Osteoblast (primary cell): Measurements from ENCODE around the gene PADI3. TPM values are rescaled to one million over a fixed set of nuclear protein-coding genes. Genes with fewer than 3 reads are reported as not detected.

Experiments
- DNase-seq: peaks from one replicate; pipeline ENCODE4 v3.0.0; 2011; ENCODE audit warnings: low spot score, mixed read lengths; ENCODE audit not compliant: insufficient read length; ENCODE audit errors: missing footprints
- H2AFZ ChIP-seq: 2 replicates; pipeline ENCODE4 v1.6.0; 2011; ENCODE audit warnings: mild to moderate bottlenecking, low read length
- H3K27ac ChIP-seq: 2 replicates; pipeline ENCODE4 v1.5.1; 2011; ENCODE audit warnings: mild to moderate bottlenecking, low read depth, low read length, moderate library complexity
- H3K27me3 ChIP-seq: 2 replicates; pipeline ENCODE4 v1.6.0; 2012; ENCODE audit warnings: mild to moderate bottlenecking, control low read depth, inconsistent platforms, low read length, moderate library complexity; ENCODE audit not compliant: insufficient read depth
- H3K36me3 ChIP-seq: 2 replicates; pipeline ENCODE4 v1.5.1; 2011; ENCODE audit warnings: mild to moderate bottlenecking, low read length, control low read depth, moderate library complexity; ENCODE audit not compliant: insufficient read depth
- H3K4me1 ChIP-seq: 2 replicates; pipeline ENCODE4 v1.5.1; 2011; ENCODE audit warnings: mild to moderate bottlenecking, low read length, control low read depth, moderate library complexity; ENCODE audit not compliant: insufficient read depth
- H3K4me2 ChIP-seq: 2 replicates; pipeline ENCODE4 v1.6.0; 2011; ENCODE audit warnings: mild to moderate bottlenecking, low read length; ENCODE audit not compliant: insufficient read depth
- H3K4me3 ChIP-seq: fragments of 200-600 bp; sonication (generic); 3 replicates; pipeline ENCODE4 v1.5.1; 2012; ENCODE audit warnings: mild to moderate bottlenecking, low read length, inconsistent platforms; ENCODE audit not compliant: insufficient read depth
- H3K79me2 ChIP-seq: 2 replicates; pipeline ENCODE4 v1.6.0; 2012; ENCODE audit warnings: mild to moderate bottlenecking, low read length, control low read depth, inconsistent platforms; ENCODE audit not compliant: insufficient read depth
- H3K9me3 ChIP-seq: 2 replicates; pipeline ENCODE4 v1.5.1; 2011; ENCODE audit warnings: low read depth, low read length, control low read depth
- H4K20me1 ChIP-seq: 2 replicates; pipeline ENCODE4 v1.6.0; 2012; ENCODE audit warnings: mild to moderate bottlenecking, low read length, control low read depth; ENCODE audit not compliant: insufficient read depth
- total RNA-seq: library from RNA; depleted of rRNA; stranded (reverse); fragments of >200 nt; gene quantifications from 2 replicates; pipeline ENCODE4 v1.2.3, GENCODE V29; 2012
- TF ChIP-seq, protein P1 (sequence below): IDR thresholded peaks from 2 replicates; pipeline ENCODE4 v1.5.1; 2011; ENCODE audit warnings: mild to moderate bottlenecking, low read depth, low read length, moderate library complexity; ENCODE audit errors: extremely low read depth

PADI3 gene
- total RNA-seq, 1 donor: not detected

DNA sequence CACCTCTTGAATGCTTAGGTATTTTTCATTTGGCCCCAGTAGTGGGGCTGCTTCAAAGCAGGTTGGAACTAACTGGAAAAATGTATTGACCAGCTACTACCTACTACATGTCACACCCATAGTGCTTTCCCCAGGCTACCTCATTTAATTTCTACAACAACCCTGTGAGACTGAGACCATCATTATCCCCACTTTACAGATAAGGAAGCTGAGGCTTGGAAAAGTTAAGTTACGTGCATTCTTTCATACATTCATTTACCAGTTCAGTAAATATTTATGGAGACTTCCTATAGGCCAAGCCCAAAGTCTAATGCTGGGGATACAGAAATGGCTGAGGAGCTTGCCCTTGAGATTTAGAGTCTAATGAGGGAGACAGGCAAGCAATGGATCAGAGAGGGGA, 14.5 kb upstream of the PADI3 start:
- H2AFZ ChIP-seq: no peak overlapping the region
- no peaks in the 10 kb centered on the region for H4K20me1 ChIP-seq
- TF ChIP-seq, protein P1, sequence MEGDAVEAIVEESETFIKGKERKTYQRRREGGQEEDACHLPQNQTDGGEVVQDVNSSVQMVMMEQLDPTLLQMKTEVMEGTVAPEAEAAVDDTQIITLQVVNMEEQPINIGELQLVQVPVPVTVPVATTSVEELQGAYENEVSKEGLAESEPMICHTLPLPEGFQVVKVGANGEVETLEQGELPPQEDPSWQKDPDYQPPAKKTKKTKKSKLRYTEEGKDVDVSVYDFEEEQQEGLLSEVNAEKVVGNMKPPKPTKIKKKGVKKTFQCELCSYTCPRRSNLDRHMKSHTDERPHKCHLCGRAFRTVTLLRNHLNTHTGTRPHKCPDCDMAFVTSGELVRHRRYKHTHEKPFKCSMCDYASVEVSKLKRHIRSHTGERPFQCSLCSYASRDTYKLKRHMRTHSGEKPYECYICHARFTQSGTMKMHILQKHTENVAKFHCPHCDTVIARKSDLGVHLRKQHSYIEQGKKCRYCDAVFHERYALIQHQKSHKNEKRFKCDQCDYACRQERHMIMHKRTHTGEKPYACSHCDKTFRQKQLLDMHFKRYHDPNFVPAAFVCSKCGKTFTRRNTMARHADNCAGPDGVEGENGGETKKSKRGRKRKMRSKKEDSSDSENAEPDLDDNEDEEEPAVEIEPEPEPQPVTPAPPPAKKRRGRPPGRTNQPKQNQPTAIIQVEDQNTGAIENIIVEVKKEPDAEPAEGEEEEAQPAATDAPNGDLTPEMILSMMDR: no peak
- H3K27ac ChIP-seq: peak overlapping the region; percentile 83
- no peak for DNase-seq
- H3K4me2 ChIP-seq: no peak overlapping the region
- no peaks in the 10 kb centered on the region for H3K79me2 ChIP-seq
- no peaks in the 10 kb centered on the region for H3K9me3 ChIP-seq
- no peaks in the 10 kb centered on the region for H3K27me3 ChIP-seq
- H3K4me3 ChIP-seq: no peak overlapping the region
- no peaks in the 10 kb centered on the region for H3K36me3 ChIP-seq
- peaks cover 21% of the 10 kb centered on the region for H3K4me1 ChIP-seq

DNA sequence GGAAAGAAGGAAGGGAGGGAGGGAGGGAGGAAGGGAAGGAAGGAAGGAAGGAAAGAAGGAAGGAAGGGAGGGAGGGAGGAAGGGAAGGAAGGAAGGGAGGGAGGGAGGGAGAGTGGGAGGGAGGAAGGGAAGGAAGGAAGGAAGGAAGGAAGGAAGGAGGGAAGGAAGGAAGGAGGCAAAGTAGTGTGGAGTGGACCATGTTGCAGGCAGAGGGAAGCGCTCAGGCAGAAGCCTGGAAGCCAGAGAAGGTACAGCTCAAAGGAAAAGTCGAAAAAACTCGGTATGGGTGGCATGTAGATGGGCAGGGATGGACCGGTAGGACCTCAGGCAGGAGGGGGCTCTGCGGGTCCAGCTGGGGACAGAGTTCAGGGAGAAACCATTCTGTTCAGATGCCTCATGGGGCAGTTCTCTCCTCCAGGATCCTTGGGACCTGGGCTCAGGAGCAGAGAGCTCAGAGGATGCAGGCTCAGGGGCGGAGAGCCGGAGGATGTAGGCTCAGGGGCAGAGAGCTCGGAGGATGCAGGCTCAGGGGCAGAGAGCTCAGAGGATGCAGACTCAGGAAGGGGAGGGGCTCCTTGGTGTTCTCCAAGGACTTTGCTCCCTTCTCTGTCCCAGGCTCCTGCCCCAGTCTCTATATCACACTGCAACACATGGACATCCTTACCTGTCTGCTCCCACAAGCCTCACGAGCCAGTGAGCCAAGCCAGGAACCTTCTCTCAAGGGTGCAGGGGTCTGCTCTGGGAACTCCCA, 13.6 kb upstream of the PADI3 start:
- Histone ChIP-seq H3K4me2 (no peak overlapping the region), H3K27ac (no peak overlapping the region), H3K9me3 (no peaks in the 10 kb centered on the region), H3K4me1 (peaks cover 21% of the 10 kb centered on the region), H3K36me3 (no peaks in the 10 kb centered on the region), H2AFZ (no peak overlapping the region), H3K4me3 (no peak overlapping the region), H3K79me2 (no peaks in the 10 kb centered on the region), H4K20me1 (no peaks in the 10 kb centered on the region), H3K27me3 (no peaks in the 10 kb centered on the region)
- peak; percentile 76 for DNase-seq
- TF ChIP-seq, protein P1: no peak

DNA sequence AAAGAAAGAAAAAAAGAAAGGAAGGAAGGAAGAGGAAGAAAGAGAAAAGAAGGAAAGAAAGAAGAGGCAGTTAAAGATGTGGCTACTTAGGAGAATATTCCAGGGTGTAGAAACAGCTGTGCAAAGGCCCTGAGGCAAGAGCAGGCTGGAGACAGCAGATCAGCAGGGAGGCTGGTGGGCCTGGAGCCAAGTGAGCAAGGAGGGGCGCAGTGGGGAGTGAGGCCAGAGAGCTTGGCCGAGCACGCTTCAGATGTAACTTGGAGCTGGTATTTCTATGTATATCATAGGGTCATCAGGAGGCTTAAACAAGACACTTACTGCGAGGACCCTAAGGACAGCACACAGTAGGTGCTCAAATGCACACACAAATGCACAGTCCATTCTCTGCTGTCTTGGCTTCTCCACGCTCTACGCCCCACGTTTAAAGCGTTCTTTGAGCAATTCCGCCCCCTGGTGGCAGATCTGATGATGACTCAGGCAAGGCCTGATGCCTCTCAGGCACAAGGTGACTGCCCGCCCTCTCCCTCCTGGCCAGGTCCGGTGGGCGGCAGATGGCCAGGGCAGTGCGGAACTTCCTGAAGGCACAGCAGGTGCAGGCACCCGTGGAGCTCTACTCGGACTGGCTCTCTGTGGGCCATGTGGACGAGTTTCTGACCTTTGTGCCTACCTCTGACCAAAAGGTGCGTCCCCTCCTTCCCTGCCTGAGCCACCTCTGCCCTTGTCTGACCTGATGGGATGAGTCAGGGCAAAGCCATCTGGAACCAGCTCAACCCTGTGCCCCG, 11.9 kb upstream of the PADI3 start:
- Histone ChIP-seq H3K27me3 (peaks cover 1% of the 10 kb centered on the region), H3K36me3 (no peaks in the 10 kb centered on the region), H3K79me2 (no peaks in the 10 kb centered on the region), H3K27ac (no peak overlapping the region), H2AFZ (no peak overlapping the region), H3K9me3 (no peaks in the 10 kb centered on the region), H3K4me3 (no peak overlapping the region), H3K4me1 (peaks cover 21% of the 10 kb centered on the region), H4K20me1 (no peaks in the 10 kb centered on the region), H3K4me2 (no peak overlapping the region)
- peak; percentile 95 for DNase-seq
- TF ChIP-seq, protein P1: peak; percentile 74

DNA sequence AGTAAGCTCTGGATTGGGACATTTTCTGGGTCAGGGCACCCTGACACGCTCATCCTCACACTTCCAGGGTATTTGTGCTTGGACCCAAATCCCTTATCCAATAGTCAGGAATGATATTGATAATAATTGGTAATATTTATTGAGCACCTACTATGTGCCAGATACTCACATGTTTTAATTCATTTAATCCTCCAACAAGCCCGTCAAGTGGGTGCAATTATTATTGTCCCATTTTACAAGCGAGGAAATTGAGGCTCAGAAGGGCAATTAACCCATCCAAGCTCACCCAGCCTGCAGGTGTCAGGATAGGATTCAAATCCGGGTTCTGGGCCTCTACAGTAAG, 11.4 kb upstream of the PADI3 start:
- H3K4me3 ChIP-seq: no peak overlapping the region
- no peaks in the 10 kb centered on the region for H3K79me2 ChIP-seq
- no peaks in the 10 kb centered on the region for H3K36me3 ChIP-seq
- TF ChIP-seq, protein P1: no peak
- no peaks in the 10 kb centered on the region for H4K20me1 ChIP-seq
- no peak overlapping the region for H3K27ac ChIP-seq
- no peak overlapping the region for H3K4me2 ChIP-seq
- DNase-seq: no peak
- peaks cover 5% of the 10 kb centered on the region for H3K27me3 ChIP-seq
- H3K4me1 ChIP-seq: peaks cover 16% of the 10 kb centered on the region
- H2AFZ ChIP-seq: no peak overlapping the region
- H3K9me3 ChIP-seq: no peaks in the 10 kb centered on the region
